ENCODE measurements around the gene PER2.

PER2 gene

DNA sequence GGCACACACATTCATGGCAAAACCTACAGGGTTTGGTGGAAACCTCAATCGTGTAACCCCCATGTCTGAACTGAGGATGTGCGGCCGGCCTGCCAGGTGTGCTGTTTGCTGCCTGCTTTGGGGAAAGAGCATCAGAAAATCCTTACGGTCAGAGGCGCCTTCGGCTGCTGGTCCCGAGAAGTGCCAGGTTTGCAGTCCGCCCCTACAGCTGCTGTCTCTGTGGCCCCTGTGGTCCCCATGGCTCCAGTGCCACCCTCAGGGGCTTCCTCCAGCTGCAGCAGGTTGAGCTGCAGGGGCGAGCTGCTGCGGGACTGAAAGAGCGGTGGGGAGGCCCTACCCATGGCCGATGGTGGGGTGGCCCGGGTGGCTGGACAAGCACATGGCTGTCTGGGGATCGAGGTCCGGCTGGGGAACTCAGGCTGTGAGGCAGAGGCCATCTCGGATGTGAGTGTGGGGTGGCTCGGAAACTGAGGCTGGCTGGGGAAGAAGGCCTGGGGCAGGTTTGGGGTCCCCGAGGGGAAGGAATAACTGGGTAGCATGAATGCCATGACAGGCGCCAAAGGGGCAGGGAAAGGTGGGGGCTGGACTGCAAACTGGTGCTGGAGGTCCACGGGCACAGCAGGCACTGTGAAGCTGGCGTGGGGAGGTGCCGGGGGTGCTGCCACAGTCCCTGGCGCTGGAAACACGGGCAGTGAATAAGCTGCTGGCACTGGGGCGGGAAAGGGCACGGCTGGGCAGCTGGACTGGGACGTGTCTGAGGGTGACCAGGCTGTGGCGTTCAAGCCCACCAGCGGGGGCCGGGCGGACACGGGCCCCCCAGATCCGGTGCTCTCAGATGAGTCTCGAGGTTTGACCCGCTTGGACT is 35.4 kb downstream of the PER2 start:
- Histone ChIP-seq H3K9me3 (ENCODE audit: control insufficient read depth, insufficient read depth, low read length) (no peaks in the 10 kb centered on the region), H3K27ac (ENCODE audit: low read depth, low read length) (no peak overlapping the region), H3F3A (ENCODE audit: control insufficient read depth, insufficient read depth) (no peaks in the 10 kb centered on the region), H3K9me2 (replicated peaks; ENCODE audit: control insufficient read depth, low read length) (no peaks in the 10 kb centered on the region), H3K4me1 (ENCODE audit: control insufficient read depth, low read length) (no peaks in the 10 kb centered on the region), H3K4me2 (ENCODE audit: low read length) (no peak overlapping the region), H3K36me3 (ENCODE audit: control insufficient read depth, low read length) (peaks cover 53% of the 10 kb centered on the region), H3K27me3 (ENCODE audit: control insufficient read depth, low read length) (no peaks in the 10 kb centered on the region), H3K4me3 (ENCODE audit: low read length) (no peak overlapping the region), H4K20me1 (ENCODE audit: control insufficient read depth, insufficient read depth, low read depth, low read length) (no peaks in the 10 kb centered on the region), H3K79me2 (ENCODE audit: control insufficient read depth, low read length) (no peaks in the 10 kb centered on the region)
- TF ChIP-seq EZH2phosphoT487 (IDR thresholded peaks at IDR 0.05; ENCODE audit: borderline replicate concordance, low read length), result no peak
- TF ChIP-seq, protein P1, sequence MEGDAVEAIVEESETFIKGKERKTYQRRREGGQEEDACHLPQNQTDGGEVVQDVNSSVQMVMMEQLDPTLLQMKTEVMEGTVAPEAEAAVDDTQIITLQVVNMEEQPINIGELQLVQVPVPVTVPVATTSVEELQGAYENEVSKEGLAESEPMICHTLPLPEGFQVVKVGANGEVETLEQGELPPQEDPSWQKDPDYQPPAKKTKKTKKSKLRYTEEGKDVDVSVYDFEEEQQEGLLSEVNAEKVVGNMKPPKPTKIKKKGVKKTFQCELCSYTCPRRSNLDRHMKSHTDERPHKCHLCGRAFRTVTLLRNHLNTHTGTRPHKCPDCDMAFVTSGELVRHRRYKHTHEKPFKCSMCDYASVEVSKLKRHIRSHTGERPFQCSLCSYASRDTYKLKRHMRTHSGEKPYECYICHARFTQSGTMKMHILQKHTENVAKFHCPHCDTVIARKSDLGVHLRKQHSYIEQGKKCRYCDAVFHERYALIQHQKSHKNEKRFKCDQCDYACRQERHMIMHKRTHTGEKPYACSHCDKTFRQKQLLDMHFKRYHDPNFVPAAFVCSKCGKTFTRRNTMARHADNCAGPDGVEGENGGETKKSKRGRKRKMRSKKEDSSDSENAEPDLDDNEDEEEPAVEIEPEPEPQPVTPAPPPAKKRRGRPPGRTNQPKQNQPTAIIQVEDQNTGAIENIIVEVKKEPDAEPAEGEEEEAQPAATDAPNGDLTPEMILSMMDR (IDR thresholded peaks at IDR 0.05; ENCODE audit: low read depth, low read length, poor library complexity, severe bottlenecking), result no peak

DNA sequence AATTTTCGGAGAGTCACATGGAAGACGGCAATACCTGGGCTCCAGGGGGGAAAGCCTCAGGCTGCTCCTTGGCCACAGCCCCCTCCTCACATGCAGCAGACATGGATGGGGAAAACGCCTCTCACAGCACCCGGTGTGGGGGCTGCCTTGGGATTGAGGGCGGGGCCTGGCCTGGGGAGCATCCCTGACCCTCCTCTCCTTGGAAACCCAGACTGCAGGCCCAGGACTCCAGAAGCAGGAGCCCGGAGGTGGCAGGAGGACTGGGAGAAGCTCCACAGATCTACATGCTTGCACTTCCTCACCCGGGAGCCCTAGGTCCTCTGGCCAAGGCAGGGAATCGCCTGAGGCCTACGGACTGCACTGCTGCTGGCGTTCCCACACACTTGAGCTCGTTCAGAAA is 36.4 kb downstream of the PER2 start:
- Histone ChIP-seq H3K9me2 (replicated peaks; ENCODE audit: control insufficient read depth, low read length) (no peaks in the 10 kb centered on the region), H3K79me2 (ENCODE audit: control insufficient read depth, low read length) (no peaks in the 10 kb centered on the region), H3K27ac (ENCODE audit: low read depth, low read length) (no peak overlapping the region), H3K4me1 (ENCODE audit: control insufficient read depth, low read length) (no peaks in the 10 kb centered on the region), H3K4me2 (ENCODE audit: low read length) (no peak overlapping the region), H3F3A (ENCODE audit: control insufficient read depth, insufficient read depth) (no peaks in the 10 kb centered on the region), H3K4me3 (ENCODE audit: low read length) (no peak overlapping the region), H3K27me3 (ENCODE audit: control insufficient read depth, low read length) (no peaks in the 10 kb centered on the region), H3K9me3 (ENCODE audit: control insufficient read depth, insufficient read depth, low read length) (no peaks in the 10 kb centered on the region), H3K36me3 (ENCODE audit: control insufficient read depth, low read length) (peaks cover 55% of the 10 kb centered on the region), H4K20me1 (ENCODE audit: control insufficient read depth, insufficient read depth, low read depth, low read length) (no peaks in the 10 kb centered on the region)
- TF ChIP-seq, protein P1 (IDR thresholded peaks at IDR 0.05; ENCODE audit: low read depth, low read length, poor library complexity, severe bottlenecking), result no peak

DNA sequence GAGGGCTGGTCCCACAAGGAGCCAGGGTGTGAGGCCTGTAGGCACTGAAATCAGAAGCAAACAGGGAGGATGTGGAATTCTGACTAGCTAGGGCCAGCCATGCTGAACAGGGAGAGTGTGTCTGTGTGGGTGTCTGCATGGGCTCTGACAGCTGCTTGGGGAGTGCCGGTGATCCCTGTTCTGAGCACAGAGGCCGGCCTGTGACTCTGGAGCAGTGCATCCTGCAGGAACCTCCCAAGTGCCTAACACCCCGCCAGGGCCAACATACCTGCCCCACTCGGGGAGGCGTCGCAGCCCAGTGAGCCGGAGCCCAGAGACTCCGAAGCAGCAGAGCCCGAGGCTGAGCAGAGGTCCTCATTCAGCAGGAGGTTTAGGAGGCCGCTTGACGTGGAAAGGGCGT is 37.1 kb downstream of the PER2 start:
- H3K4me3 ChIP-seq (ENCODE audit: low read length), result no peak overlapping the region
- peaks cover 50% of the 10 kb centered on the region for H3K36me3 ChIP-seq (ENCODE audit: control insufficient read depth, low read length)
- H3K4me1 ChIP-seq (ENCODE audit: control insufficient read depth, low read length), result no peaks in the 10 kb centered on the region
- no peaks in the 10 kb centered on the region for H3K27me3 ChIP-seq (ENCODE audit: control insufficient read depth, low read length)
- no peak for TF ChIP-seq EZH2phosphoT487 (IDR thresholded peaks at IDR 0.05; ENCODE audit: borderline replicate concordance, low read length)
- TF ChIP-seq, protein P1 (IDR thresholded peaks at IDR 0.05; ENCODE audit: low read depth, low read length, poor library complexity, severe bottlenecking), result no peak
- H3K9me3 ChIP-seq (ENCODE audit: control insufficient read depth, insufficient read depth, low read length), result no peaks in the 10 kb centered on the region
- no peaks in the 10 kb centered on the region for H3K9me2 ChIP-seq (replicated peaks; ENCODE audit: control insufficient read depth, low read length)
- no peak overlapping the region for H3K27ac ChIP-seq (ENCODE audit: low read depth, low read length)
- no peaks in the 10 kb centered on the region for H3F3A ChIP-seq (ENCODE audit: control insufficient read depth, insufficient read depth)
- no peaks in the 10 kb centered on the region for H4K20me1 ChIP-seq (ENCODE audit: control insufficient read depth, insufficient read depth, low read depth, low read length)
- H3K79me2 ChIP-seq (ENCODE audit: control insufficient read depth, low read length), result no peaks in the 10 kb centered on the region
- no peak overlapping the region for H3K4me2 ChIP-seq (ENCODE audit: low read length)
